Adrenal gland (tissue), 12 donors: Measurements from ENCODE around the gene EMC7. TPM values are rescaled to one million over a fixed set of nuclear protein-coding genes. Genes with fewer than 3 reads are reported as not detected.

ENCODE experiments used
- polyA plus RNA-seq, 3 donors: library from polyadenylated mRNA; stranded (reverse); fragments of 200-250 nt in 2 of 3; fragments of 350-450 nt in 1 of 3; fragmentation: Illumina TruSeq in 1 of 3; extraction: RNeasy Lipid Tissue Mini Kit (QIAGEN cat#74804) in 1 of 3; gene quantifications; one replicate each; pipeline ENCODE4 v1.2.3, GENCODE V29; 2013 to 2014
- total RNA-seq, 9 donors: library from RNA; depleted of rRNA in 4 of 9; stranded (reverse); fragments of >200 nt in 4 of 9; fragments of 120-200 nt in 1 of 9; fragmentation: NEBNext Ultra II Directional in 1 of 9; extraction: Animal tissue kit (Norgen Biotek cat#: 25700) in 1 of 9; gene quantifications; one replicate each; pipeline versions ENCODE4 v1.1.0 to v1.2.4, GENCODE V29; 2013 to 2023
- donor health status: healthy with polysubstance abuse.
- donor health status: Bipolar disorder and iron deficiency.
- donor health status: DM: yes; HTN: yes; CAD: no.
- donor health status: DM: no; HTN: no; CAD: no.
- donor health status: DM: no; HTN: no; CAD: no.
- donor health status: DM: yes; HTN: yes; CAD: no.

EMC7 gene
- total and polyA plus RNA-seq, 12 donors, result 36.4 to 268 (median 88.9) TPM

Other genes with a start within 250 kb of the EMC7 start
- under 1 TPM in 1 of 9 donors, not detected in 8; under 0.01 TPM for gene CHRM5, start 133.4 kb downstream of the EMC7 start, total RNA-seq
- under 1 TPM in 1 of 3 donors, not detected in 2; 0.15 TPM for gene CHRM5, start 133.4 kb downstream of the EMC7 start, polyA plus RNA-seq
- 10 to 100 TPM; 10.0 to 22.9 (median 15.3) TPM for gene AVEN, start 62.7 kb downstream of the EMC7 start, total RNA-seq
- gene AVEN, start 62.7 kb downstream of the EMC7 start, polyA plus RNA-seq, result 10 to 100 TPM in 1 of 3 donors, 1 to 10 TPM in 2; 6.9 to 22.7 (median 9.2) TPM
- gene PGBD4, start 221 bp upstream of the EMC7 start, total RNA-seq, result 1 to 10 TPM in 7 of 9 donors, under 1 TPM in 2; 0.30 to 3.0 (median 1.6) TPM
- gene PGBD4, start 221 bp upstream of the EMC7 start, polyA plus RNA-seq, result 1 to 10 TPM in 2 of 3 donors, under 1 TPM in 1; 0.40 to 1.8 (median 1.1) TPM
- 10 to 100 TPM; 10.3 to 63.9 (median 27.2) TPM for gene KATNBL1, start 108.2 kb upstream of the EMC7 start, total RNA-seq
- gene KATNBL1, start 108.2 kb upstream of the EMC7 start, polyA plus RNA-seq, result 10 to 100 TPM; 16.1 to 23.6 (median 19.7) TPM
- 100 to 1,000 TPM; 103 to 287 (median 139) TPM for gene EMC4, start 123.2 kb upstream of the EMC7 start, total RNA-seq
- gene EMC4, start 123.2 kb upstream of the EMC7 start, polyA plus RNA-seq, result 100 to 1,000 TPM in 2 of 3 donors, 10 to 100 TPM in 1; 95.2 to 178 (median 158) TPM
- gene SLC12A6, start 235.9 kb upstream of the EMC7 start, total RNA-seq, result 100 to 1,000 TPM in 1 of 9 donors, 10 to 100 TPM in 7, 1 to 10 TPM in 1; 8.7 to 101 (median 22.2) TPM
- gene SLC12A6, start 235.9 kb upstream of the EMC7 start, polyA plus RNA-seq, result 1 to 10 TPM; 3.3 to 8.6 (median 5.8) TPM
- 100 to 1,000 TPM; 136 to 353 (median 174) TPM for gene NOP10, start 241.3 kb upstream of the EMC7 start, total RNA-seq
- gene NOP10, start 241.3 kb upstream of the EMC7 start, polyA plus RNA-seq, result 100 to 1,000 TPM; 158 to 290 (median 170) TPM
- gene NUTM1, start 241.5 kb upstream of the EMC7 start, total RNA-seq, result under 1 TPM in 1 of 9 donors, not detected in 8; 0.22 TPM
- under 1 TPM in 1 of 3 donors, not detected in 2; 0.05 TPM for gene NUTM1, start 241.5 kb upstream of the EMC7 start, polyA plus RNA-seq